Measurements from ENCODE around the gene CKLF. TPM values are rescaled to one million over a fixed set of nuclear protein-coding genes. Genes with fewer than 3 reads are reported as not detected.

The CKLF gene
- total RNA-seq, 1 experiment from 2014 or later, result 97.0 TPM

Small RNA genes within 50 kb of the gene (small RNA-seq; reads per million reads assigned to genes)
- not detected for gene CKLF-CMTM1

Other genes with a start within 250 kb of the CKLF start
- 0.05 TPM in 1 of 2 replicates, not detected in the other for gene CDH5, start 185.9 kb upstream of the CKLF start, total RNA-seq (2014; rRNA removed; shearing (Covaris generic))
- 0.26 TPM in 1 of 2 replicates, not detected in the other for gene BEAN1, start 125.3 kb upstream of the CKLF start, total RNA-seq (2014; rRNA removed; shearing (Covaris generic))
- gene TK2, start 2.5 kb upstream of the CKLF start, total RNA-seq (2014; rRNA removed; shearing (Covaris generic)), result 7.7 and 8.9 TPM in 2 replicates
- gene CMTM1, start 13.9 kb downstream of the CKLF start, total RNA-seq (2014; rRNA removed; shearing (Covaris generic)), result 5.8 and 13.9 TPM in 2 replicates
- not detected in 2 replicates for gene CMTM2, start 26.9 kb downstream of the CKLF start, total RNA-seq (2014; rRNA removed; shearing (Covaris generic))
- gene CMTM3, start 52.1 kb downstream of the CKLF start, total RNA-seq (2014; rRNA removed; shearing (Covaris generic)), result 2.5 and 4.1 TPM in 2 replicates
- 65.1 and 70.2 TPM in 2 replicates for gene CMTM4, start 144.2 kb downstream of the CKLF start, total RNA-seq (2014; rRNA removed; shearing (Covaris generic))
- gene DYNC1LI2, start 199.0 kb downstream of the CKLF start, total RNA-seq (2014; rRNA removed; shearing (Covaris generic)), result 67.3 and 69.2 TPM in 2 replicates
- not detected in 2 replicates for gene TERB1, start 249.0 kb downstream of the CKLF start, total RNA-seq (2014; rRNA removed; shearing (Covaris generic))